WTC11 (cell line): ENCODE data around the gene RASGRF2. TPM values are rescaled to one million over a fixed set of nuclear protein-coding genes. Genes with fewer than 3 reads are reported as not detected.

Experiments used
- ATAC-seq: fragments of 200-7000 bp; cut with Tn5 transposase; 2 replicates; pipeline ENCODE4 v1.10.0; 2021; ENCODE audit warnings: mild to moderate bottlenecking, moderate library complexity
- CTCF ChIA-PET: fragments of 300-600 bp; sonication (Branson Sonifier 250); formaldehyde crosslinking; loops from one replicate; lab custom pipeline; 2021; ENCODE audit warnings: antibody characterized with exemption; lab: Charles Lee
- POLR2A ChIA-PET: fragments of 350-600 bp; sonication (Branson Sonifier 250); formaldehyde crosslinking; loops from one replicate; lab custom pipeline; 2021; ENCODE audit warnings: antibody characterized with exemption; lab: Charles Lee
- DNase-seq: peaks from one replicate; pipeline ENCODE4 v3.0.0; 2021; ENCODE audit warnings: low spot score
- H3K27ac Mint-ChIP-seq: 2 replicates; pipeline ENCODE4 v1.8.0; 2021; ENCODE audit warnings: mixed read lengths
- H3K27me3 Mint-ChIP-seq: 2 replicates; pipeline ENCODE4 v1.8.0; 2021; ENCODE audit warnings: low read depth, mild to moderate bottlenecking, moderate library complexity, mixed read lengths
- H3K36me3 Mint-ChIP-seq: 2 replicates; pipeline ENCODE4 v1.8.0; 2021; ENCODE audit warnings: mixed read lengths
- H3K4me1 Mint-ChIP-seq: 2 replicates; pipeline ENCODE4 v1.8.0; 2022; ENCODE audit warnings: mixed read lengths
- H3K4me3 Mint-ChIP-seq: 2 replicates; pipeline ENCODE4 v1.8.0; 2021; ENCODE audit warnings: mild to moderate bottlenecking, moderate library complexity, mixed read lengths
- H3K9me3 Mint-ChIP-seq: 2 replicates; pipeline ENCODE4 v1.8.0; 2021; ENCODE audit warnings: mixed read lengths
- ATF1 ChIP-seq: sonication (generic); formaldehyde crosslinking; IDR thresholded peaks from 2 replicates; pipeline ENCODE4 v1.8.1; 2023; ENCODE audit warnings: mild to moderate bottlenecking, moderate library complexity, missing genetic modification reagents
- CREB1 ChIP-seq: sonication (generic); formaldehyde crosslinking; IDR thresholded peaks from 2 replicates; pipeline ENCODE4 v1.8.0; 2023; ENCODE audit warnings: mild to moderate bottlenecking, missing genetic modification reagents
- ELF4 ChIP-seq: sonication (generic); formaldehyde crosslinking; IDR thresholded peaks from 2 replicates; pipeline ENCODE4 v1.8.1; 2022; ENCODE audit warnings: low read depth, mild to moderate bottlenecking, moderate library complexity, missing genetic modification reagents
- EMX1 ChIP-seq: fragments of 250-450 bp; sonication (Bioruptor Pico); IDR thresholded peaks from 2 replicates; pipeline ENCODE4 v1.8.0; 2021; ENCODE audit warnings: mild to moderate bottlenecking
- FOXK1 ChIP-seq: sonication (generic); formaldehyde crosslinking; IDR thresholded peaks from 2 replicates; pipeline ENCODE4 v1.8.0; 2022; ENCODE audit warnings: mild to moderate bottlenecking, moderate library complexity, missing genetic modification reagents
- FOXP1 ChIP-seq: sonication (generic); formaldehyde crosslinking; IDR thresholded peaks from 2 replicates; pipeline ENCODE4 v1.8.0; 2022; ENCODE audit warnings: missing genetic modification reagents, mild to moderate bottlenecking, moderate library complexity, borderline replicate concordance
- GABPB1 ChIP-seq: sonication (generic); formaldehyde crosslinking; IDR thresholded peaks from 2 replicates; pipeline ENCODE4 v1.8.1; 2023; ENCODE audit warnings: mild to moderate bottlenecking, missing genetic modification reagents
- JAZF1 ChIP-seq: fragments of 250-450 bp; sonication (Bioruptor Pico); IDR thresholded peaks from 2 replicates; pipeline ENCODE4 v1.9.0; 2021; ENCODE audit warnings: moderate library complexity, mild to moderate bottlenecking, inconsistent platforms
- MXD4 ChIP-seq: fragments of 250-450 bp; sonication (Bioruptor Pico); IDR thresholded peaks from 2 replicates; pipeline ENCODE4 v1.8.0; 2021; ENCODE audit warnings: mild to moderate bottlenecking, moderate library complexity, borderline replicate concordance
- NFE2L1 ChIP-seq: sonication (generic); formaldehyde crosslinking; IDR thresholded peaks from 2 replicates; pipeline ENCODE4 v1.8.1; 2023; ENCODE audit warnings: missing genetic modification reagents
- NR2C2 ChIP-seq: sonication (generic); formaldehyde crosslinking; IDR thresholded peaks from 2 replicates; pipeline ENCODE4 v1.8.0; 2022; ENCODE audit warnings: mild to moderate bottlenecking, missing genetic modification reagents
- NR3C1 ChIP-seq: sonication (generic); formaldehyde crosslinking; conservative IDR thresholded peaks from 2 replicates; pipeline ENCODE4 v1.8.1; 2023; ENCODE audit warnings: low read depth, mild to moderate bottlenecking, missing genetic modification reagents
- OVOL2 ChIP-seq: fragments of 250-450 bp; sonication (Bioruptor Pico); IDR thresholded peaks from 2 replicates; pipeline ENCODE4 v1.9.0; 2021; ENCODE audit warnings: mild to moderate bottlenecking, borderline replicate concordance
- SP1 ChIP-seq: sonication (generic); formaldehyde crosslinking; conservative IDR thresholded peaks from 2 replicates; pipeline ENCODE4 v1.8.1; 2022; ENCODE audit warnings: missing genetic modification reagents
- TEAD1 ChIP-seq: sonication (generic); formaldehyde crosslinking; IDR thresholded peaks from 2 replicates; pipeline ENCODE4 v1.8.0; 2022; ENCODE audit warnings: mild to moderate bottlenecking, missing genetic modification reagents
- TP53 ChIP-seq: sonication (generic); formaldehyde crosslinking; IDR thresholded peaks from 2 replicates; pipeline ENCODE4 v1.8.1; 2023; ENCODE audit warnings: mild to moderate bottlenecking, missing genetic modification reagents
- ZNF121 ChIP-seq: sonication (generic); formaldehyde crosslinking; IDR thresholded peaks from 2 replicates; pipeline ENCODE4 v1.8.0; 2023; ENCODE audit warnings: missing genetic modification reagents
- ZNF317 ChIP-seq: sonication (generic); formaldehyde crosslinking; IDR thresholded peaks from 2 replicates; pipeline ENCODE4 v1.8.1; 2023; ENCODE audit warnings: low read depth, mild to moderate bottlenecking, moderate library complexity, missing genetic modification reagents, borderline replicate concordance
- total RNA-seq: library from RNA; stranded (reverse); gene quantifications from 3 replicates; pipeline ENCODE4 v1.2.3, GENCODE V29; 2021
- TF ChIP-seq, protein P1 (sequence below): sonication (generic); formaldehyde crosslinking; IDR thresholded peaks from 2 replicates; pipeline ENCODE4 v1.8.1; 2022; ENCODE audit warnings: mild to moderate bottlenecking, missing genetic modification reagents, moderate library complexity, borderline replicate concordance
- TF ChIP-seq, protein P2 (sequence below): sonication (generic); formaldehyde crosslinking; IDR thresholded peaks from 2 replicates; pipeline ENCODE4 v1.8.0; 2022; ENCODE audit warnings: mild to moderate bottlenecking, missing genetic modification reagents
- TF ChIP-seq, protein P3 (sequence below): fragments of 250-450 bp; sonication (Bioruptor Pico); IDR thresholded peaks from 2 replicates; pipeline ENCODE4 v2.1.2; 2022; ENCODE audit warnings: mild to moderate bottlenecking, moderate library complexity
- TF ChIP-seq, protein P4 (sequence below): sonication (generic); formaldehyde crosslinking; IDR thresholded peaks from 2 replicates; pipeline ENCODE4 v1.8.0; 2023; ENCODE audit warnings: missing genetic modification reagents
- TF ChIP-seq, protein P5 (sequence below): sonication (generic); formaldehyde crosslinking; IDR thresholded peaks from 2 replicates; pipeline ENCODE4 v1.8.1; 2023; ENCODE audit warnings: mild to moderate bottlenecking, missing genetic modification reagents, moderate library complexity
- TF ChIP-seq, protein P6 (sequence below): sonication (generic); formaldehyde crosslinking; IDR thresholded peaks from 2 replicates; pipeline ENCODE4 v1.8.0; 2022; ENCODE audit warnings: missing genetic modification reagents
- TF ChIP-seq, protein P7 (sequence below): sonication (generic); formaldehyde crosslinking; conservative IDR thresholded peaks from 2 replicates; pipeline ENCODE4 v1.8.1; 2023; ENCODE audit warnings: mild to moderate bottlenecking, low read depth, missing genetic modification reagents, moderate library complexity

RASGRF2 gene
- total RNA-seq, 1 experiment from 2014 or later, result 17.6 TPM

DNA sequence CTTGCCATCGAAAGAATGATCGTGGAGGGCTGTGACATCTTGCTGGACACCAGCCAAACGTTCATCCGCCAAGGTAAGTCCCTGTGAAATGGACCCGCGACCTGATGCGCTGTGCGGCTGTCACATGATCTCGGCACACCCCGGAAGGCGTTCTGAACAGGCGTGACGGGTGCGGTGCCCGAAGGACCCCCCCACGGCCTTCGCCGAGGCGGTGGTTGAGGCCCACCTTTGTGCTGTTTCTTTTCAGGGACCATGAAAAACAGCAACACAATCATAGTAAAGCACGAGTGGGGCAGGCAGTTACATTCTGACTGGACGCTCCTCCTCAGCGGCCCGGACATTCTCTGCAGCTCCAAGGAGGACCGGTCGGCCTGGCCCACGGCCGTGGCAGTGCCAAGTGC is 126.7 kb downstream of the RASGRF2 start:
- H3K36me3 Mint-ChIP-seq, result peaks cover 8% of the 10 kb centered on the region

DNA sequence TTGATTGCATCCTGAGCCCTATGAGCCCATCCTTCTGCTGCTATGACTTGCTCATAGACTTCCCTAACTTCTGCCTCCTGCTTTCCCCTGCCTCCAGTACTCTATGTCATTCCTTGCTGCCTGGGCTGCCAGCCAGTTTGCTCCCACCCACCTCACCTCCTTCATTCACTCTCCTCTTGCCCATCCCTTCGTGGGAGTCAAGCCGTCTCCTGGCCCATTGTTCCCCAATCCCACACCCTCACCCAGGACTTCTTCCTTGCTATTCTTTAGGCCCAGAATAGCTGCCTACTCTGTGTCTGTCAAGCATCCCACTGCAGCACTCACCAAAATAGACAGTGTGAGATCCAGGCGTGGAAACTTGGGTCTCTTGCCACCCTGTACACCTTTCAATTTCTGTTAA is 131.0 kb downstream of the RASGRF2 start:
- H3K9me3 Mint-ChIP-seq, result no peaks in the 10 kb centered on the region
- H3K4me3 Mint-ChIP-seq, result no peak overlapping the region
- peaks cover 2% of the 10 kb centered on the region for H3K4me1 Mint-ChIP-seq
- ChIA-PET POLR2A (no interaction called here), CTCF (interaction anchor here (1.7 kb wide), 1 partner anchor 17 kb away, joined by 8 read pairs; no protein-coding TSS in a partner anchor)
- no peak for ATAC-seq
- no peak for DNase-seq
- H3K27ac Mint-ChIP-seq, result no peak overlapping the region
- no peaks in the 10 kb centered on the region for H3K27me3 Mint-ChIP-seq
- peaks cover 5% of the 10 kb centered on the region; the same call in 1 of the 2 replicates for H3K36me3 Mint-ChIP-seq
- TF ChIP-seq, protein P1, sequence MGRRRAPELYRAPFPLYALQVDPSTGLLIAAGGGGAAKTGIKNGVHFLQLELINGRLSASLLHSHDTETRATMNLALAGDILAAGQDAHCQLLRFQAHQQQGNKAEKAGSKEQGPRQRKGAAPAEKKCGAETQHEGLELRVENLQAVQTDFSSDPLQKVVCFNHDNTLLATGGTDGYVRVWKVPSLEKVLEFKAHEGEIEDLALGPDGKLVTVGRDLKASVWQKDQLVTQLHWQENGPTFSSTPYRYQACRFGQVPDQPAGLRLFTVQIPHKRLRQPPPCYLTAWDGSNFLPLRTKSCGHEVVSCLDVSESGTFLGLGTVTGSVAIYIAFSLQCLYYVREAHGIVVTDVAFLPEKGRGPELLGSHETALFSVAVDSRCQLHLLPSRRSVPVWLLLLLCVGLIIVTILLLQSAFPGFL, result no peak
- TF ChIP-seq, protein P2, sequence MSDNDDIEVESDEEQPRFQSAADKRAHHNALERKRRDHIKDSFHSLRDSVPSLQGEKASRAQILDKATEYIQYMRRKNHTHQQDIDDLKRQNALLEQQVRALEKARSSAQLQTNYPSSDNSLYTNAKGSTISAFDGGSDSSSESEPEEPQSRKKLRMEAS (CRISPR knock-in tag), result no peak
- TF ChIP-seq, protein P3, sequence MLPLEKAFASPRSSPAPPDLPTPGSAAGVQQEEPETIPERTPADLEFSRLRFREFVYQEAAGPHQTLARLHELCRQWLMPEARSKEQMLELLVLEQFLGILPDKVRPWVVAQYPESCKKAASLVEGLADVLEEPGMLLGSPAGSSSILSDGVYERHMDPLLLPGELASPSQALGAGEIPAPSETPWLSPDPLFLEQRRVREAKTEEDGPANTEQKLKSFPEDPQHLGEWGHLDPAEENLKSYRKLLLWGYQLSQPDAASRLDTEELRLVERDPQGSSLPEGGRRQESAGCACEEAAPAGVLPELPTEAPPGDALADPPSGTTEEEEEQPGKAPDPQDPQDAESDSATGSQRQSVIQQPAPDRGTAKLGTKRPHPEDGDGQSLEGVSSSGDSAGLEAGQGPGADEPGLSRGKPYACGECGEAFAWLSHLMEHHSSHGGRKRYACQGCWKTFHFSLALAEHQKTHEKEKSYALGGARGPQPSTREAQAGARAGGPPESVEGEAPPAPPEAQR (CRISPR knock-in tag), result no peak
- TF ChIP-seq ZNF317 (CRISPR knock-in tag) (no peak), OVOL2 (CRISPR knock-in tag) (no peak), FOXK1 (CRISPR knock-in tag) (no peak)
- TF ChIP-seq, protein P4, sequence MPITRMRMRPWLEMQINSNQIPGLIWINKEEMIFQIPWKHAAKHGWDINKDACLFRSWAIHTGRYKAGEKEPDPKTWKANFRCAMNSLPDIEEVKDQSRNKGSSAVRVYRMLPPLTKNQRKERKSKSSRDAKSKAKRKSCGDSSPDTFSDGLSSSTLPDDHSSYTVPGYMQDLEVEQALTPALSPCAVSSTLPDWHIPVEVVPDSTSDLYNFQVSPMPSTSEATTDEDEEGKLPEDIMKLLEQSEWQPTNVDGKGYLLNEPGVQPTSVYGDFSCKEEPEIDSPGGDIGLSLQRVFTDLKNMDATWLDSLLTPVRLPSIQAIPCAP (CRISPR knock-in tag), result no peak
- TF ChIP-seq, protein P5, sequence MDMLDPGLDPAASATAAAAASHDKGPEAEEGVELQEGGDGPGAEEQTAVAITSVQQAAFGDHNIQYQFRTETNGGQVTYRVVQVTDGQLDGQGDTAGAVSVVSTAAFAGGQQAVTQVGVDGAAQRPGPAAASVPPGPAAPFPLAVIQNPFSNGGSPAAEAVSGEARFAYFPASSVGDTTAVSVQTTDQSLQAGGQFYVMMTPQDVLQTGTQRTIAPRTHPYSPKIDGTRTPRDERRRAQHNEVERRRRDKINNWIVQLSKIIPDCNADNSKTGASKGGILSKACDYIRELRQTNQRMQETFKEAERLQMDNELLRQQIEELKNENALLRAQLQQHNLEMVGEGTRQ (CRISPR knock-in tag), result no peak
- TF ChIP-seq, protein P6, sequence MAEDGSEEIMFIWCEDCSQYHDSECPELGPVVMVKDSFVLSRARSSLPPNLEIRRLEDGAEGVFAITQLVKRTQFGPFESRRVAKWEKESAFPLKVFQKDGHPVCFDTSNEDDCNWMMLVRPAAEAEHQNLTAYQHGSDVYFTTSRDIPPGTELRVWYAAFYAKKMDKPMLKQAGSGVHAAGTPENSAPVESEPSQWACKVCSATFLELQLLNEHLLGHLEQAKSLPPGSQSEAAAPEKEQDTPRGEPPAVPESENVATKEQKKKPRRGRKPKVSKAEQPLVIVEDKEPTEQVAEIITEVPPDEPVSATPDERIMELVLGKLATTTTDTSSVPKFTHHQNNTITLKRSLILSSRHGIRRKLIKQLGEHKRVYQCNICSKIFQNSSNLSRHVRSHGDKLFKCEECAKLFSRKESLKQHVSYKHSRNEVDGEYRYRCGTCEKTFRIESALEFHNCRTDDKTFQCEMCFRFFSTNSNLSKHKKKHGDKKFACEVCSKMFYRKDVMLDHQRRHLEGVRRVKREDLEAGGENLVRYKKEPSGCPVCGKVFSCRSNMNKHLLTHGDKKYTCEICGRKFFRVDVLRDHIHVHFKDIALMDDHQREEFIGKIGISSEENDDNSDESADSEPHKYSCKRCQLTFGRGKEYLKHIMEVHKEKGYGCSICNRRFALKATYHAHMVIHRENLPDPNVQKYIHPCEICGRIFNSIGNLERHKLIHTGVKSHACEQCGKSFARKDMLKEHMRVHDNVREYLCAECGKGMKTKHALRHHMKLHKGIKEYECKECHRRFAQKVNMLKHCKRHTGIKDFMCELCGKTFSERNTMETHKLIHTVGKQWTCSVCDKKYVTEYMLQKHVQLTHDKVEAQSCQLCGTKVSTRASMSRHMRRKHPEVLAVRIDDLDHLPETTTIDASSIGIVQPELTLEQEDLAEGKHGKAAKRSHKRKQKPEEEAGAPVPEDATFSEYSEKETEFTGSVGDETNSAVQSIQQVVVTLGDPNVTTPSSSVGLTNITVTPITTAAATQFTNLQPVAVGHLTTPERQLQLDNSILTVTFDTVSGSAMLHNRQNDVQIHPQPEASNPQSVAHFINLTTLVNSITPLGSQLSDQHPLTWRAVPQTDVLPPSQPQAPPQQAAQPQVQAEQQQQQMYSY, result no peak

More for the DNA sequence above, 126.7 kb downstream of the RASGRF2 start:
- Mint-ChIP-seq H3K4me1 (no peaks in the 10 kb centered on the region), H3K27me3 (no peaks in the 10 kb centered on the region), H3K4me3 (no peak overlapping the region), H3K9me3 (no peaks in the 10 kb centered on the region), H3K27ac (no peak overlapping the region)
- ATAC-seq (no peak), DNase-seq (no peak)
- TF ChIP-seq ATF1 (CRISPR knock-in tag) (no peak), EMX1 (CRISPR knock-in tag) (no peak), SP1 (CRISPR knock-in tag) (no peak), ZNF121 (CRISPR knock-in tag) (no peak), JAZF1 (CRISPR knock-in tag) (no peak), TEAD1 (CRISPR knock-in tag) (no peak), NR2C2 (no peak), NFE2L1 (no peak), NR3C1 (CRISPR knock-in tag) (no peak), FOXP1 (no peak), ELF4 (CRISPR knock-in tag) (no peak), TP53 (CRISPR knock-in tag) (no peak), CREB1 (CRISPR knock-in tag) (no peak), MXD4 (CRISPR knock-in tag) (no peak), GABPB1 (no peak)
- TF ChIP-seq, protein P7, sequence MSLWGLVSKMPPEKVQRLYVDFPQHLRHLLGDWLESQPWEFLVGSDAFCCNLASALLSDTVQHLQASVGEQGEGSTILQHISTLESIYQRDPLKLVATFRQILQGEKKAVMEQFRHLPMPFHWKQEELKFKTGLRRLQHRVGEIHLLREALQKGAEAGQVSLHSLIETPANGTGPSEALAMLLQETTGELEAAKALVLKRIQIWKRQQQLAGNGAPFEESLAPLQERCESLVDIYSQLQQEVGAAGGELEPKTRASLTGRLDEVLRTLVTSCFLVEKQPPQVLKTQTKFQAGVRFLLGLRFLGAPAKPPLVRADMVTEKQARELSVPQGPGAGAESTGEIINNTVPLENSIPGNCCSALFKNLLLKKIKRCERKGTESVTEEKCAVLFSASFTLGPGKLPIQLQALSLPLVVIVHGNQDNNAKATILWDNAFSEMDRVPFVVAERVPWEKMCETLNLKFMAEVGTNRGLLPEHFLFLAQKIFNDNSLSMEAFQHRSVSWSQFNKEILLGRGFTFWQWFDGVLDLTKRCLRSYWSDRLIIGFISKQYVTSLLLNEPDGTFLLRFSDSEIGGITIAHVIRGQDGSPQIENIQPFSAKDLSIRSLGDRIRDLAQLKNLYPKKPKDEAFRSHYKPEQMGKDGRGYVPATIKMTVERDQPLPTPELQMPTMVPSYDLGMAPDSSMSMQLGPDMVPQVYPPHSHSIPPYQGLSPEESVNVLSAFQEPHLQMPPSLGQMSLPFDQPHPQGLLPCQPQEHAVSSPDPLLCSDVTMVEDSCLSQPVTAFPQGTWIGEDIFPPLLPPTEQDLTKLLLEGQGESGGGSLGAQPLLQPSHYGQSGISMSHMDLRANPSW (CRISPR knock-in tag), result no peak
- TF ChIP-seq, protein P2 (CRISPR knock-in tag), result no peak
- TF ChIP-seq, protein P4 (CRISPR knock-in tag), result no peak
- ChIA-PET POLR2A (no interaction called here), CTCF (no interaction called here)
